HepG2 (cell line): Measurements from ENCODE around the gene ERLEC1. TPM values are rescaled to one million over a fixed set of nuclear protein-coding genes. Genes with fewer than 3 reads are reported as not detected.

Experiments used
- ATF4 ChIP-seq, 2 experiments: fragments of 450-650 bp in 1 of 2; sonication (generic) in 1 of 2; formaldehyde crosslinking; IDR thresholded peaks; 2 replicates each; pipeline versions ENCODE4 v1.5.0 to v1.8.0; 2020 to 2022; ENCODE audit warnings: mild to moderate bottlenecking in 1 of 2, missing genetic modification reagents in 1 of 2
- BRD4 ChIP-seq: sonication (generic); formaldehyde crosslinking; IDR thresholded peaks from 2 replicates; pipeline ENCODE4 v1.4.0; 2020; ENCODE audit warnings: missing genetic modification reagents
- FOXP4 ChIP-seq: sonication (generic); formaldehyde crosslinking; IDR thresholded peaks from 2 replicates; pipeline ENCODE4 v1.4.0; 2020; ENCODE audit warnings: missing genetic modification reagents
- HDAC6 ChIP-seq: fragments of 200-600 bp; sonication (generic); IDR thresholded peaks from 2 replicates; pipeline ENCODE4 v1.7.0; 2017; ENCODE audit warnings: mild to moderate bottlenecking, antibody characterized with exemption, low read length, low read depth
- KLF15 ChIP-seq: sonication (generic); formaldehyde crosslinking; IDR thresholded peaks from 2 replicates; pipeline ENCODE4 v1.8.1; 2023; ENCODE audit warnings: borderline replicate concordance, mild to moderate bottlenecking, inconsistent platforms, missing genetic modification reagents, mixed read lengths
- MATR3 ChIP-seq: sonication (generic); formaldehyde crosslinking; IDR thresholded peaks from 2 replicates; pipeline ENCODE4 v1.4.0; 2020; ENCODE audit warnings: missing genetic modification reagents
- NFKB2 ChIP-seq: sonication (generic); formaldehyde crosslinking; IDR thresholded peaks from 2 replicates; pipeline ENCODE4 v1.4.0; 2020; ENCODE audit warnings: missing genetic modification reagents, borderline replicate concordance
- NR0B2 ChIP-seq: sonication (generic); formaldehyde crosslinking; IDR thresholded peaks from 2 replicates; pipeline ENCODE4 v1.4.0; 2020; ENCODE audit warnings: mild to moderate bottlenecking, missing genetic modification reagents
- POGK ChIP-seq: sonication (generic); formaldehyde crosslinking; conservative IDR thresholded peaks from 2 replicates; pipeline ENCODE4 v1.8.0; 2022; ENCODE audit warnings: mild to moderate bottlenecking, moderate library complexity, missing genetic modification reagents
- RAD21 ChIP-seq: fragments of 450-650 bp; formaldehyde crosslinking; IDR thresholded peaks from 2 replicates; pipeline ENCODE4 v1.5.0; 2020; ENCODE audit warnings: mild to moderate bottlenecking
- SOX5 ChIP-seq: IDR thresholded peaks from 2 replicates; pipeline ENCODE4 v1.6.1; 2016; ENCODE audit warnings: borderline replicate concordance
- TOE1 ChIP-seq: sonication (generic); formaldehyde crosslinking; IDR thresholded peaks from 2 replicates; pipeline ENCODE4 v1.4.0; 2020; ENCODE audit warnings: mild to moderate bottlenecking, missing genetic modification reagents
- ZBTB7A ChIP-seq: sonication (generic); formaldehyde crosslinking; IDR thresholded peaks from 2 replicates; pipeline ENCODE4 v1.8.0; 2022; ENCODE audit warnings: mild to moderate bottlenecking, missing genetic modification reagents
- ZMYM2 ChIP-seq: sonication (generic); formaldehyde crosslinking; IDR thresholded peaks from 2 replicates; pipeline ENCODE4 v1.8.0; 2022; ENCODE audit warnings: mild to moderate bottlenecking, missing genetic modification reagents
- ZNF253 ChIP-seq: sonication (generic); formaldehyde crosslinking; IDR thresholded peaks from 2 replicates; pipeline ENCODE4 v1.8.0; 2022; ENCODE audit warnings: mild to moderate bottlenecking, missing genetic modification reagents, borderline replicate concordance
- ZNF333 ChIP-seq: sonication (generic); formaldehyde crosslinking; IDR thresholded peaks from 2 replicates; pipeline ENCODE4 v1.4.0; 2020; ENCODE audit warnings: mild to moderate bottlenecking, missing genetic modification reagents, borderline replicate concordance
- ZNF343 ChIP-seq: sonication (generic); formaldehyde crosslinking; IDR thresholded peaks from 2 replicates; pipeline ENCODE4 v1.4.0; 2020; ENCODE audit warnings: mild to moderate bottlenecking, missing genetic modification reagents
- ZNF572 ChIP-seq: sonication (generic); formaldehyde crosslinking; IDR thresholded peaks from 2 replicates; pipeline ENCODE4 v1.5.1; 2020; ENCODE audit warnings: mild to moderate bottlenecking, missing genetic modification reagents
- ZNF605 ChIP-seq: sonication (generic); formaldehyde crosslinking; IDR thresholded peaks from 2 replicates; pipeline ENCODE4 v1.8.0; 2022; ENCODE audit warnings: mild to moderate bottlenecking, missing genetic modification reagents
- ZNF800 ChIP-seq: sonication (generic); formaldehyde crosslinking; IDR thresholded peaks from 2 replicates; pipeline ENCODE4 v1.4.0; 2020; ENCODE audit warnings: missing genetic modification reagents
- polyA plus RNA-seq, 8 experiments: library from polyadenylated mRNA; depleted of rRNA in 3 of 8; stranded (reverse) in 7 of 8; unstranded in 1 of 8; fragments of >200 nt; fragmentation: Illumina TruSeq in 4 of 8; extraction: Trizol in 4 of 8; gene quantifications; 2 replicates each; pipeline versions ENCODE4 v1.2.1 to v1.2.3, GENCODE V29; 2011 to 2016; ENCODE audit warnings: low read depth in 4 of 8, missing spikeins in 1 of 8, mixed read lengths in 1 of 8; ENCODE audit not compliant: insufficient read depth in 1 of 8
- total RNA-seq, 5 experiments: library from RNA; depleted of rRNA; stranded (reverse); fragments of >200 nt; fragmentation: Illumina TruSeq; extraction: Trizol; gene quantifications; 2 replicates each; pipeline ENCODE4 v1.2.3, GENCODE V29; 2016; ENCODE audit warnings: low read depth in 1 of 5

Gene ERLEC1
- total and polyA plus RNA-seq, 2 of the 13 experiments (the other 11 are each of a cell fraction or from before 2014, with no cell fraction given), result 87.3 to 88.4 TPM

GRCh38 chr2:53767405-53768241 lies 19.2 kb upstream of the ERLEC1 start, which contains the start of gene CHAC2 (continued):
- TF ChIP-seq ZNF800 (no peak), ZNF572 (CRISPR knock-in tag) (no peak), ZNF343 (CRISPR knock-in tag) (no peak), ATF4 (CRISPR knock-in tag; IDR thresholded peaks at IDR 0.05) (no peak), KLF15 (CRISPR knock-in tag) (no peak), RAD21 (CRISPR knock-in tag) (no peak; the same call in 1 of the 2 replicates), SOX5 (no peak), NR0B2 (CRISPR knock-in tag) (peak; percentile 59; the same call in 1 of the 2 replicates), ZNF605 (CRISPR knock-in tag) (peak; percentile 91), ZMYM2 (no peak), TOE1 (no peak), ZNF253 (no peak), NFKB2 (CRISPR knock-in tag) (peak; percentile 77; the same call in 1 of the 2 replicates), ZNF333 (peak; percentile 87; the same call in 1 of the 2 replicates), FOXP4 (CRISPR knock-in tag) (no peak), MATR3 (no peak), BRD4 (no peak), POGK (peak; percentile 77; the same call in 1 of the 2 replicates), HDAC6 (no peak; the same call in 1 of the 2 replicates), ZBTB7A (no peak)
